WTC11 (cell line): ENCODE data around the gene USP21.

ENCODE experiments used
- GABPB1 ChIP-seq: sonication (generic); formaldehyde crosslinking; IDR thresholded peaks from 2 replicates; pipeline ENCODE4 v1.8.1; 2023; ENCODE audit warnings: mild to moderate bottlenecking, missing genetic modification reagents
- TCF7 ChIP-seq: sonication (generic); formaldehyde crosslinking; IDR thresholded peaks from 2 replicates; pipeline ENCODE4 v1.8.0; 2022; ENCODE audit warnings: mild to moderate bottlenecking, low read depth, missing genetic modification reagents, moderate library complexity
- TEAD1 ChIP-seq: sonication (generic); formaldehyde crosslinking; IDR thresholded peaks from 2 replicates; pipeline ENCODE4 v1.8.0; 2022; ENCODE audit warnings: mild to moderate bottlenecking, missing genetic modification reagents
- TF ChIP-seq, protein P1 (sequence below): sonication (generic); formaldehyde crosslinking; IDR thresholded peaks from 2 replicates; pipeline ENCODE4 v1.8.1; 2022; ENCODE audit warnings: low read depth, mild to moderate bottlenecking, moderate library complexity, missing genetic modification reagents, borderline replicate concordance
- TF ChIP-seq, protein P2 (sequence below): fragments of 200-600 bp; IDR thresholded peaks from 2 replicates; pipeline ENCODE4 v1.8.0; 2022; ENCODE audit warnings: antibody characterized with exemption
- TF ChIP-seq, protein P3 (sequence below): sonication (generic); formaldehyde crosslinking; conservative IDR thresholded peaks from 2 replicates; pipeline ENCODE4 v1.8.1; 2022; ENCODE audit warnings: mild to moderate bottlenecking, missing genetic modification reagents

DNA sequence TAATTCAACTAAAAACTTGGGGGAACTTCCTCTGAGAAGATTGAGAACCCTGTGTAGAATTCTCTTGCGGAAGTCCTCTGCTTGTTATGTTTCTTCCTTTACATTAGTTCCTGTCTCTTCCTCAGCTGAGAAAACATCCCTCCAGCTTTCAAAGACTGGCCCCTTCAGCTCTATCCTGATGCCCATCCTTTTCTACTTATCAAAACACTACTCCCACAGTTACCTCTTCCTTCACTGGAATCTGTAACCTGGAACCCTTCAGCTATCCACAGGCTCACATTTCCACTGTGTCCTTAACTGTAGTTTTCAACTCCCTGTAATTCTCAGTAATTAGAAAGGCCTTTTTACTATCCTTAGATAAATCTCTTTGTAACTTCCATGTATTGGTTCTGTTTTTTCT, 20.9 kb upstream of the USP21 start:
- TF ChIP-seq, protein P1, sequence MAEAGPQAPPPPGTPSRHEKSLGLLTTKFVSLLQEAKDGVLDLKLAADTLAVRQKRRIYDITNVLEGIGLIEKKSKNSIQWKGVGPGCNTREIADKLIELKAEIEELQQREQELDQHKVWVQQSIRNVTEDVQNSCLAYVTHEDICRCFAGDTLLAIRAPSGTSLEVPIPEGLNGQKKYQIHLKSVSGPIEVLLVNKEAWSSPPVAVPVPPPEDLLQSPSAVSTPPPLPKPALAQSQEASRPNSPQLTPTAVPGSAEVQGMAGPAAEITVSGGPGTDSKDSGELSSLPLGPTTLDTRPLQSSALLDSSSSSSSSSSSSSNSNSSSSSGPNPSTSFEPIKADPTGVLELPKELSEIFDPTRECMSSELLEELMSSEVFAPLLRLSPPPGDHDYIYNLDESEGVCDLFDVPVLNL = no peak
- TF ChIP-seq, protein P2, sequence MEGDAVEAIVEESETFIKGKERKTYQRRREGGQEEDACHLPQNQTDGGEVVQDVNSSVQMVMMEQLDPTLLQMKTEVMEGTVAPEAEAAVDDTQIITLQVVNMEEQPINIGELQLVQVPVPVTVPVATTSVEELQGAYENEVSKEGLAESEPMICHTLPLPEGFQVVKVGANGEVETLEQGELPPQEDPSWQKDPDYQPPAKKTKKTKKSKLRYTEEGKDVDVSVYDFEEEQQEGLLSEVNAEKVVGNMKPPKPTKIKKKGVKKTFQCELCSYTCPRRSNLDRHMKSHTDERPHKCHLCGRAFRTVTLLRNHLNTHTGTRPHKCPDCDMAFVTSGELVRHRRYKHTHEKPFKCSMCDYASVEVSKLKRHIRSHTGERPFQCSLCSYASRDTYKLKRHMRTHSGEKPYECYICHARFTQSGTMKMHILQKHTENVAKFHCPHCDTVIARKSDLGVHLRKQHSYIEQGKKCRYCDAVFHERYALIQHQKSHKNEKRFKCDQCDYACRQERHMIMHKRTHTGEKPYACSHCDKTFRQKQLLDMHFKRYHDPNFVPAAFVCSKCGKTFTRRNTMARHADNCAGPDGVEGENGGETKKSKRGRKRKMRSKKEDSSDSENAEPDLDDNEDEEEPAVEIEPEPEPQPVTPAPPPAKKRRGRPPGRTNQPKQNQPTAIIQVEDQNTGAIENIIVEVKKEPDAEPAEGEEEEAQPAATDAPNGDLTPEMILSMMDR = no peak
- no peak for TF ChIP-seq TCF7 (CRISPR knock-in tag)
- TF ChIP-seq TEAD1 (CRISPR knock-in tag) = no peak
- no peak for TF ChIP-seq GABPB1
- TF ChIP-seq, protein P3, sequence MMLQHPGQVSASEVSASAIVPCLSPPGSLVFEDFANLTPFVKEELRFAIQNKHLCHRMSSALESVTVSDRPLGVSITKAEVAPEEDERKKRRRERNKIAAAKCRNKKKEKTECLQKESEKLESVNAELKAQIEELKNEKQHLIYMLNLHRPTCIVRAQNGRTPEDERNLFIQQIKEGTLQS (CRISPR knock-in tag) = no peak
